Smooth muscle cell (in vitro differentiated cells): Measurements from ENCODE around the gene NPL. TPM values are rescaled to one million over a fixed set of nuclear protein-coding genes. Genes with fewer than 3 reads are reported as not detected.

Experiments used
- DNase-seq: peaks from one replicate; lab custom pipeline; 2025; ENCODE audit not compliant: unreplicated experiment; lab: John Stamatoyannopoulos, UW
- H2AFZ ChIP-seq: fragments of 200-600 bp; sonication (generic); 2 replicates; pipeline ENCODE4 v1.6.0; 2016; ENCODE audit warnings: antibody characterized with exemption, low read depth, mild to moderate bottlenecking
- H3F3A ChIP-seq: fragments of 200-600 bp; sonication (generic); 2 replicates; pipeline ENCODE4 v1.6.0; 2017; ENCODE audit warnings: antibody characterized with exemption, low read depth
- H3K27ac ChIP-seq: fragments of 200-600 bp; sonication (generic); 2 replicates; pipeline ENCODE4 v1.5.1; 2016; ENCODE audit warnings: low read depth, mild to moderate bottlenecking
- H3K27me3 ChIP-seq: fragments of 200-600 bp; sonication (generic); 2 replicates; pipeline ENCODE4 v1.6.1; 2016; ENCODE audit warnings: low read depth, mild to moderate bottlenecking
- H3K36me3 ChIP-seq: fragments of 200-600 bp; sonication (generic); 2 replicates; pipeline ENCODE4 v1.5.1; 2016; ENCODE audit warnings: low read depth
- H3K4me1 ChIP-seq: fragments of 200-600 bp; sonication (generic); 2 replicates; pipeline ENCODE4 v1.5.1; 2016; ENCODE audit warnings: low read depth
- H3K4me2 ChIP-seq: fragments of 200-600 bp; sonication (generic); 2 replicates; pipeline ENCODE4 v1.6.0; 2016; ENCODE audit warnings: mild to moderate bottlenecking
- H3K4me3 ChIP-seq: fragments of 200-600 bp; sonication (generic); 2 replicates; pipeline ENCODE4 v1.5.1; 2016; ENCODE audit warnings: mild to moderate bottlenecking
- H3K79me2 ChIP-seq: fragments of 200-600 bp; sonication (generic); 2 replicates; pipeline ENCODE4 v1.6.0; 2016; ENCODE audit warnings: low read depth, mild to moderate bottlenecking
- H3K9ac ChIP-seq: fragments of 200-600 bp; sonication (generic); 2 replicates; pipeline ENCODE4 v1.6.0; 2016; ENCODE audit warnings: low read depth
- H3K9me3 ChIP-seq: fragments of 200-600 bp; sonication (generic); replicated peaks from 2 replicates; pipeline ENCODE4 v1.5.1; 2016; ENCODE audit warnings: low read depth
- H4K20me1 ChIP-seq: fragments of 200-600 bp; sonication (generic); 2 replicates; pipeline ENCODE4 v1.6.0; 2016; ENCODE audit warnings: low read depth
- WGBS: methylation state at CpG from one replicate; pipeline ENCODE4 v1.1.7; 2016; ENCODE audit warnings: low lambda C conversion rate; 5-methylcytosine and 5-hydroxymethylcytosine counted together
- polyA plus RNA-seq: library from polyadenylated mRNA; unstranded; fragments of >200 nt; fragmentation: Nextera tagmentation; extraction: Ambion mirVana; gene quantifications from 2 replicates; pipeline ENCODE4 v1.2.1, GENCODE V29; 2016
- total RNA-seq: library from RNA; depleted of rRNA; stranded (reverse); fragments of >200 nt; gene quantifications from 2 replicates; pipeline ENCODE4 v1.2.3, GENCODE V29; 2014
- TF ChIP-seq, protein P1 (sequence below): fragments of 200-600 bp; sonication (generic); IDR thresholded peaks from 2 replicates; pipeline ENCODE4 v1.5.1; 2017; ENCODE audit warnings: borderline replicate concordance, mild to moderate bottlenecking, antibody characterized with exemption; ENCODE audit not compliant: insufficient read depth, poor library complexity, severe bottlenecking

NPL gene
- total and polyA plus RNA-seq, 2 experiments from 2014 or later, result 1.3 to 1.4 TPM

DNA sequence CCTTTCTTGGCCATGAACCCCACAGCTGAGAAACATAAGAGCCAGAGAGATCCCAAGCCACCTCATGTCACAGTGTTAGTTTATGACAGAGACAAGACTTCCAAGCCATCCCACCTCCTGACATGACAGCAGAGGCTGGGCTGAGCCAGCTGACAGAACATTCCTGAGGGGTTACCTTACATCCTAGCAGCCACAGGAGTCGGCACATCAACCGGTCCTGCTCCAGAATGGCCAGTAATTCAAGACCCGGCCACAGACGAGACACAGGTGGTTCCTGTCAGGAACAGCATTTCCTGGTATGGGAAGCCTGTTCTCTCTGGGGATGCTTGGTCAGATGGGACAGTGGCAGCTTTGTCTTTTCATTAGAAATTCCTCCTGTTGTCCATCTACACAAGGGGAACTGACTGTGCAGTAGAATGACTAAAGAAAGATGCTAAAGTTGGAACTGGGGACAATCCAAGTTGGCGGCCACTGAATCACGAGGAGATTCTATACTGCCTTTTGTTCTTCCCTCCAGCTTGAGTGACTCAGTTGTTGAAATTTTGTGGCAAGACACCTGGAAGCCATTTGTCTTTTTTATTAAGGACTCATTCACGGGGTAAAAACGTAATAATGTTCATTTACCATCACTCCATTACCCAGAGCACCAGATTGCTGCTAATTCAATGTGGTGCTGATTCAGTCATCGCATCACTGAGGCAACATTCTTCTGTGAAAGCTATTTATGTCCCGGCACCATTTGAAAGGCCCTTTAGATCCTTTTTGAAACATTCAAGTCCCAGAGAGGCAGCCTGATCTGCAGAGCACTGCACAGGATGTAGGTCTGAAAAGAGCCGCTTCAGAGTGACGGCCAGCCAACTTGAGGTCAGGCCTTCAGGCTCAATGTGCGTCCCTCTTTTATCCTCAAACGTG lies 37.2 kb upstream of the NPL start:
- H4K20me1 ChIP-seq, result no peaks in the 10 kb centered on the region
- TF ChIP-seq, protein P1, sequence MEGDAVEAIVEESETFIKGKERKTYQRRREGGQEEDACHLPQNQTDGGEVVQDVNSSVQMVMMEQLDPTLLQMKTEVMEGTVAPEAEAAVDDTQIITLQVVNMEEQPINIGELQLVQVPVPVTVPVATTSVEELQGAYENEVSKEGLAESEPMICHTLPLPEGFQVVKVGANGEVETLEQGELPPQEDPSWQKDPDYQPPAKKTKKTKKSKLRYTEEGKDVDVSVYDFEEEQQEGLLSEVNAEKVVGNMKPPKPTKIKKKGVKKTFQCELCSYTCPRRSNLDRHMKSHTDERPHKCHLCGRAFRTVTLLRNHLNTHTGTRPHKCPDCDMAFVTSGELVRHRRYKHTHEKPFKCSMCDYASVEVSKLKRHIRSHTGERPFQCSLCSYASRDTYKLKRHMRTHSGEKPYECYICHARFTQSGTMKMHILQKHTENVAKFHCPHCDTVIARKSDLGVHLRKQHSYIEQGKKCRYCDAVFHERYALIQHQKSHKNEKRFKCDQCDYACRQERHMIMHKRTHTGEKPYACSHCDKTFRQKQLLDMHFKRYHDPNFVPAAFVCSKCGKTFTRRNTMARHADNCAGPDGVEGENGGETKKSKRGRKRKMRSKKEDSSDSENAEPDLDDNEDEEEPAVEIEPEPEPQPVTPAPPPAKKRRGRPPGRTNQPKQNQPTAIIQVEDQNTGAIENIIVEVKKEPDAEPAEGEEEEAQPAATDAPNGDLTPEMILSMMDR, result no peak
- no peak for DNase-seq

GRCh38 chr1:182754087-182754486 lies 35.5 kb upstream of the NPL start:
- no peak overlapping the region for H2AFZ ChIP-seq
- no peaks in the 10 kb centered on the region for H3K79me2 ChIP-seq
- no peaks in the 10 kb centered on the region for H3K4me1 ChIP-seq
- H3K4me2 ChIP-seq, result no peak overlapping the region
- WGBS, result 89% methylated on average over 7 of the region's 7 CpGs
- H3K4me3 ChIP-seq, result no peak overlapping the region
- H3K36me3 ChIP-seq, result no peaks in the 10 kb centered on the region
- no peaks in the 10 kb centered on the region for H3F3A ChIP-seq
- DNase-seq, result no peak
- TF ChIP-seq, protein P1, result no peak
- no peak overlapping the region for H3K27ac ChIP-seq
- H3K9ac ChIP-seq, result no peak overlapping the region
- no peaks in the 10 kb centered on the region for H3K9me3 ChIP-seq
- H4K20me1 ChIP-seq, result no peaks in the 10 kb centered on the region
- no peaks in the 10 kb centered on the region for H3K27me3 ChIP-seq

More for the DNA sequence above, 37.2 kb upstream of the NPL start:
- Histone ChIP-seq H3K36me3 (no peaks in the 10 kb centered on the region), H3K79me2 (no peaks in the 10 kb centered on the region), H3K9ac (no peak overlapping the region), H3K4me3 (no peak overlapping the region), H3K4me1 (no peaks in the 10 kb centered on the region), H3K27me3 (no peaks in the 10 kb centered on the region), H3K27ac (peak overlapping the region; percentile 27), H3F3A (no peaks in the 10 kb centered on the region), H3K9me3 (no peaks in the 10 kb centered on the region), H2AFZ (no peak overlapping the region), H3K4me2 (peak overlapping the region; percentile 5)
- WGBS, result 70% methylated on average over 14 of the region's 14 CpGs

- no peaks in the 10 kb centered on the region for H3K36me3 ChIP-seq
- H3K9ac ChIP-seq, result no peak overlapping the region
- no peak overlapping the region for H3K4me3 ChIP-seq
- TF ChIP-seq, protein P1, result no peak
- H4K20me1 ChIP-seq, result no peaks in the 10 kb centered on the region
- H3K4me1 ChIP-seq, result no peaks in the 10 kb centered on the region
- DNase-seq, result no peak
- no peak overlapping the region for H3K27ac ChIP-seq
- H3K79me2 ChIP-seq, result no peaks in the 10 kb centered on the region
- H3F3A ChIP-seq, result no peaks in the 10 kb centered on the region
- no peaks in the 10 kb centered on the region for H3K27me3 ChIP-seq
- H3K9me3 ChIP-seq, result no peaks in the 10 kb centered on the region
- H3K4me2 ChIP-seq, result no peak overlapping the region
- 69% methylated on average over 4 of the region's 4 CpGs for WGBS
- H2AFZ ChIP-seq, result no peak overlapping the region
Measured at GRCh38 chr1:182754543-182755314, 34.8 kb upstream of the NPL start.
